PC-3 (cell line): Measurements from ENCODE around the gene UBXN1. TPM values are rescaled to one million over a fixed set of nuclear protein-coding genes. Genes with fewer than 3 reads are reported as not detected.

Source experiments
- ATAC-seq: fragments of 200-7000 bp; cut with Tn5 transposase; 2 replicates; pipeline ENCODE4 v1.9.1; 2020; ENCODE audit warnings: mild to moderate bottlenecking, moderate library complexity
- BruUV-seq: library from RNA; stranded (reverse); fragments of 400-500 nt; replicated peaks from 2 replicates; lab custom pipeline; 2021; lab: Mats Ljungman, UMichigan
- CTCF ChIA-PET: fragments of 300-600 bp; sonication (Branson Sonifier 250); formaldehyde crosslinking; loops from one replicate; lab custom pipeline; 2022; ENCODE audit warnings: antibody characterized with exemption; lab: Charles Lee
- POLR2A ChIA-PET: fragments of 300-600 bp; sonication (Branson Sonifier 250); formaldehyde crosslinking; loops from one replicate; lab custom pipeline; 2022; ENCODE audit warnings: antibody characterized with exemption; ENCODE audit not compliant: unreplicated experiment; lab: Charles Lee
- DNase-seq: peaks from one replicate; pipeline ENCODE4 v3.0.0-alpha.2; 2015
- H2AFZ ChIP-seq: fragments of 300-600 bp; sonication (generic); 2 replicates; pipeline ENCODE4 v1.6.0; 2016; ENCODE audit warnings: antibody characterized with exemption, low read length
- H3F3A ChIP-seq: fragments of 300-600 bp; sonication (generic); one replicate; pipeline ENCODE4 v1.6.0; 2017; ENCODE audit warnings: antibody characterized with exemption, low read length, control low read depth, mild to moderate bottlenecking; ENCODE audit not compliant: unreplicated experiment
- H3K27ac ChIP-seq: fragments of 300-600 bp; sonication (generic); 2 replicates; pipeline ENCODE4 v1.5.1; 2016; ENCODE audit warnings: mild to moderate bottlenecking, low read length
- H3K27me3 ChIP-seq: fragments of 300-600 bp; sonication (generic); 2 replicates; pipeline ENCODE4 v1.6.1; 2016; ENCODE audit warnings: low read length, mixed read lengths
- H3K36me3 ChIP-seq: fragments of 300-600 bp; sonication (generic); 2 replicates; pipeline ENCODE4 v1.6.1; 2016; ENCODE audit warnings: low read depth, mixed run types, low read length, mixed read lengths
- H3K4me1 ChIP-seq: fragments of 300-600 bp; sonication (generic); 2 replicates; pipeline ENCODE4 v1.5.1; 2016; ENCODE audit warnings: low read length; ENCODE audit not compliant: insufficient read depth
- H3K4me2 ChIP-seq: fragments of 300-600 bp; sonication (generic); 2 replicates; pipeline ENCODE4 v1.6.0; 2016; ENCODE audit warnings: low read length
- H3K4me3 ChIP-seq: fragments of 300-600 bp; sonication (generic); 2 replicates; pipeline ENCODE4 v1.5.1; 2016; ENCODE audit warnings: mild to moderate bottlenecking, low read length, mixed read lengths
- H3K79me2 ChIP-seq: fragments of 300-600 bp; sonication (generic); 2 replicates; pipeline ENCODE4 v1.6.1; 2017; ENCODE audit warnings: low read length, mixed read lengths
- H3K9ac ChIP-seq: fragments of 300-600 bp; sonication (generic); 2 replicates; pipeline ENCODE4 v1.6.0; 2016; ENCODE audit warnings: mild to moderate bottlenecking, low read length
- H3K9me2 ChIP-seq: fragments of 300-600 bp; sonication (generic); replicated peaks from 2 replicates; pipeline ENCODE4 v1.6.1; 2016; ENCODE audit warnings: mixed run types, low read length, mixed read lengths
- H3K9me3 ChIP-seq: fragments of 300-600 bp; sonication (generic); 2 replicates; pipeline ENCODE4 v1.6.1; 2016; ENCODE audit warnings: low read length, mixed read lengths
- H4K20me1 ChIP-seq: fragments of 300-600 bp; sonication (generic); 2 replicates; pipeline ENCODE4 v1.6.1; 2016; ENCODE audit warnings: low read length, mixed read lengths
- CTCF ChIP-seq: fragments of 300-600 bp; sonication (generic); conservative IDR thresholded peaks from 2 replicates; pipeline ENCODE4 v1.5.1; 2017; ENCODE audit warnings: antibody characterized with exemption, low read depth, mild to moderate bottlenecking, low read length
- EZH2 ChIP-seq: fragments of 300-600 bp; sonication (generic); IDR thresholded peaks from one replicate; pipeline ENCODE4 v1.6.1; 2017; ENCODE audit warnings: antibody characterized with exemption, mild to moderate bottlenecking, low read length; ENCODE audit not compliant: unreplicated experiment
- EZH2phosphoT487 ChIP-seq: fragments of 300-600 bp; sonication (generic); IDR thresholded peaks from 2 replicates; pipeline ENCODE4 v1.6.1; 2018; ENCODE audit warnings: mild to moderate bottlenecking, antibody characterized with exemption, low read length, borderline replicate concordance
- intact Hi-C: fragments of 100-400 bp; cut with micrococcal nuclease; formaldehyde crosslinking; loops from 2 replicates; pipeline ENCODE4 v1.9.0; 2023
- total RNA-seq: library from RNA; depleted of rRNA; stranded (reverse); fragments of >200 nt; gene quantifications from 2 replicates; pipeline ENCODE4 v1.2.3, GENCODE V29; 2014

The UBXN1 gene
- total RNA-seq, 1 experiment from 2014 or later = 190 TPM

GRCh38 chr11:62726915-62727164 lies 48.0 kb upstream of the UBXN1 start:
- H3K79me2 ChIP-seq = peaks cover 80% of the 10 kb centered on the region
- no peaks in the 10 kb centered on the region for H3K9me2 ChIP-seq
- H3K4me1 ChIP-seq = peaks cover 9% of the 10 kb centered on the region
- H3K4me2 ChIP-seq = peak overlapping the region; percentile 88
- H3K4me3 ChIP-seq = peak overlapping the region; percentile 91
- H2AFZ ChIP-seq = peak overlapping the region; percentile 62; the same call in 1 of the 2 replicates
- peak overlapping the region; percentile 90 for H3K27ac ChIP-seq
- peak overlapping the region; percentile 85 for H3K9ac ChIP-seq
- ATAC-seq (no peak; the same call in 1 of the 2 replicates), DNase-seq (no peak)
- POLR2A ChIA-PET = interaction anchor here (0.5 to 2.8 kb wide), 9 partner anchors 27 to 1513 kb away, joined by 3 to 19 read pairs (median 5); partner anchors contain the start of genes LBHD1, TAF6L, TMEM179B and UQCC3
- H3K27me3 ChIP-seq = no peaks in the 10 kb centered on the region
- peaks cover 43% of the 10 kb centered on the region for H4K20me1 ChIP-seq
- H3K36me3 ChIP-seq = peaks cover 28% of the 10 kb centered on the region
- TF ChIP-seq EZH2phosphoT487 = no peak
- no peak for TF ChIP-seq EZH2
- TF ChIP-seq CTCF = no peak
- CTCF ChIA-PET = interaction anchor here (0.6 to 1.5 kb wide), 2 partner anchors 21 to 60 kb away, joined by 3 to 9 read pairs; partner anchors contain the start of gene TMEM179B
- intact Hi-C loops = loop anchor here (2.0 to 10.0 kb wide), 4 partner anchors 50 to 1458 kb away; partner anchors contain the start of genes SLC3A2, STIP1 and UBXN1
- no TSS peak for BruUV-seq
- no peaks in the 10 kb centered on the region for H3K9me3 ChIP-seq
- no peaks in the 10 kb centered on the region for H3F3A ChIP-seq

GRCh38 chr11:62726156-62726914 lies 47.5 kb upstream of the UBXN1 start:
- no peak for DNase-seq
- H4K20me1 ChIP-seq = peaks cover 46% of the 10 kb centered on the region
- TF ChIP-seq EZH2phosphoT487 (no peak), EZH2 (no peak), CTCF (no peak)
- H3K36me3 ChIP-seq = peaks cover 33% of the 10 kb centered on the region
- ChIA-PET POLR2A (interaction anchor here (0.6 to 2.8 kb wide), 7 partner anchors 28 to 136 kb away, joined by 3 to 19 read pairs (median 5); partner anchors contain the start of gene ZBTB3), CTCF (interaction anchor here (1.5 kb wide), 1 partner anchor 61 kb away, joined by 9 read pairs; the partner anchor contains the start of gene TMEM179B)
- peak overlapping the region; percentile 88 for H3K4me2 ChIP-seq
- H2AFZ ChIP-seq = peak overlapping the region; percentile 62; the same call in 1 of the 2 replicates
- H3F3A ChIP-seq = no peaks in the 10 kb centered on the region
- no peak for ATAC-seq
- peaks cover 82% of the 10 kb centered on the region for H3K79me2 ChIP-seq
- H3K9ac ChIP-seq = peak overlapping the region; percentile 85
- intact Hi-C loops = loop anchor here (2.0 to 10.0 kb wide), 4 partner anchors 49 to 1458 kb away; partner anchors contain the start of genes SLC3A2, STIP1 and UBXN1
- H3K9me3 ChIP-seq = no peaks in the 10 kb centered on the region
- H3K4me1 ChIP-seq = peaks cover 9% of the 10 kb centered on the region
- no TSS peak for BruUV-seq
- peak overlapping the region; percentile 91 for H3K4me3 ChIP-seq
- no peaks in the 10 kb centered on the region for H3K9me2 ChIP-seq
- peak overlapping the region; percentile 90 for H3K27ac ChIP-seq
- H3K27me3 ChIP-seq = no peaks in the 10 kb centered on the region
